GM12864 (cell line): Measurements from ENCODE around the gene GPX5.

Source experiments
- DNase-seq: peaks from one replicate; pipeline ENCODE4 v3.0.0-alpha.2; 2011; ENCODE audit warnings: low read depth
- H3K4me3 ChIP-seq: 2 replicates; pipeline ENCODE4 v1.5.1; 2011; ENCODE audit warnings: mild to moderate bottlenecking, low read depth, low read length, control low read depth
- TF ChIP-seq, protein P1 (sequence below): IDR thresholded peaks from 2 replicates; pipeline ENCODE4 v1.5.1; 2011; ENCODE audit warnings: low read depth, mild to moderate bottlenecking, moderate library complexity, low read length, control low read depth, inconsistent platforms; ENCODE audit errors: missing control alignments

GPX5 gene, protein sequence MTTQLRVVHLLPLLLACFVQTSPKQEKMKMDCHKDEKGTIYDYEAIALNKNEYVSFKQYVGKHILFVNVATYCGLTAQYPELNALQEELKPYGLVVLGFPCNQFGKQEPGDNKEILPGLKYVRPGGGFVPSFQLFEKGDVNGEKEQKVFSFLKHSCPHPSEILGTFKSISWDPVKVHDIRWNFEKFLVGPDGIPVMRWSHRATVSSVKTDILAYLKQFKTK

DNA sequence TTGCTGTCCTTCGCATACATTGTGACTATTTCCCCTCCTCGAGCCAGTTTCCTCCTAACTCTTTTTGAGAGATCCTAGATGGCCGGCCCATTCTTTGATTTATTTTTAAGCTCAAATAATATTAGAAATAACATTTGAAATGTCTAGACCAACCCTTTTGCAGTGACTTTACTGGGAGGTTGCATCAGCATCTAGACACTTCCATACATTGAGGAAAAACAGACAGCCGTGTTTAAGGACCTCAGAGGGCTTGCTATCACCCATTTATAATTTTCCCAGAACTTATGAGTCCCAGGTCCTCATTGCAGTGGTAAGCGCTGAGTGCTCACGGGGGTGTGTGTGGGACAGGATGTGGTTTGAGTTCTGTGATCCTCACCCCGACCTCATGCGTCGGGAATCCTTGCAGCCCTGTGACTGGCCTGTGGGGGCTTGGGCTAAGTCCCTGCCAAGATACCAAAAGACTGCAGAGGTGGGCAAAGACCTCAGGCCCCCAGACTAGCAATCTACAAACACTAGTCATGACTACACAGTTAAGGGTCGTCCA, at the start of gene GPX5:
GPX5 (plus strand) TSS at position 386 of the 544 bp plus-strand sequence; CDS start at position 519, 133 bp downstream.
- TF ChIP-seq, protein P1, sequence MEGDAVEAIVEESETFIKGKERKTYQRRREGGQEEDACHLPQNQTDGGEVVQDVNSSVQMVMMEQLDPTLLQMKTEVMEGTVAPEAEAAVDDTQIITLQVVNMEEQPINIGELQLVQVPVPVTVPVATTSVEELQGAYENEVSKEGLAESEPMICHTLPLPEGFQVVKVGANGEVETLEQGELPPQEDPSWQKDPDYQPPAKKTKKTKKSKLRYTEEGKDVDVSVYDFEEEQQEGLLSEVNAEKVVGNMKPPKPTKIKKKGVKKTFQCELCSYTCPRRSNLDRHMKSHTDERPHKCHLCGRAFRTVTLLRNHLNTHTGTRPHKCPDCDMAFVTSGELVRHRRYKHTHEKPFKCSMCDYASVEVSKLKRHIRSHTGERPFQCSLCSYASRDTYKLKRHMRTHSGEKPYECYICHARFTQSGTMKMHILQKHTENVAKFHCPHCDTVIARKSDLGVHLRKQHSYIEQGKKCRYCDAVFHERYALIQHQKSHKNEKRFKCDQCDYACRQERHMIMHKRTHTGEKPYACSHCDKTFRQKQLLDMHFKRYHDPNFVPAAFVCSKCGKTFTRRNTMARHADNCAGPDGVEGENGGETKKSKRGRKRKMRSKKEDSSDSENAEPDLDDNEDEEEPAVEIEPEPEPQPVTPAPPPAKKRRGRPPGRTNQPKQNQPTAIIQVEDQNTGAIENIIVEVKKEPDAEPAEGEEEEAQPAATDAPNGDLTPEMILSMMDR = no peak
- no peak within 1 kb of the TSS for H3K4me3 ChIP-seq
- no peak for DNase-seq

DNA sequence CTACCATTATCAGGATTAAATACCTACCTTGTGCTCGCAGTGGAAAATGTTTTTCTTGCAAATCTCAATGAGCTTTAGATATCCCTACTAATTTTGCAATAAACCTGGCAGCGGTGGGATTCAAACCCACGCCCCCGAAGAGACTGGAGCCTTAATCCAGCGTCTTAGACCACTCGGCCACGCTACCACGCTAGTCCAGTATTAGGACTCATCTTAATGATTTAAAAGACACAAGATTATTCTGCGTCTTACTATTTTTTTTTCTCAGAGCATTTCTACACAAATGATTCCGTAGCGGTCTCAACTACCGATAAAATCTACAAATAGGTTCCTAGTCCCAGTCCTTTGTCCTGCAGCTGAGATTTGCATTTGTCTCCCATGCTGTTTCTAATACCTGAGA, 47.2 kb upstream of the GPX5 start:
- TF ChIP-seq, protein P1 = no peak
- no peak for DNase-seq
- H3K4me3 ChIP-seq = no peak overlapping the region

DNA sequence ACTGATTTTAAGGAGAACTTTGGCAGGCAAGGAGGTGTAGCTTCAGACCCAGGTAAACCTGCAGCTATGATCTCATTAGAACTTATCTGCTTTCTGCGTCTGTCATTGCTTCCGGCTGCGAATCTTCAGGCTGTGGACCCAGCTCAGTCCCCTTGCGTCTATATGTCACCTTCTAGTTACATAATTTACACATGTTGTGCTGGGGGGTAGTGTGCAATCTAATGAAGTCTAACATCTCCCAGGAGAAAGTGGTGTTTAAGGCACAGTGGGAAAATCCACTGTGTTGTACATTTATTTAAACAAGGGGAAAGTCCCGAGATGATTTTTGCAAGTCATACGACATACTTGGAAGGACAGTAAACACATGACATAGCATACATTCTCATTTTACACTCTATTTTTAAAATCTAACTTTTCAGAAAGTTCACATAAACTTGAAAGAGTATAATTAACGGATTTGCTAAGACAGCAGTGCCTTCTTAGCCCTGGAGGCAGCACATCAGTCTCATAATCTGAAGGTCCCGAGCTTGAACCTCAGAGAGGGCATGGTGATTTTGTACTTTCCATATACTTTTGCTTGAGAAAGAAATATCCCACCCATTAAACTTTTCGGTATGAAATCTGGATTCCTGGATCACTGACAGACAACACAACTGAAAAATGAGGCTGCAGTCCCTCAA, 45.3 kb upstream of the GPX5 start:
- no peak overlapping the region for H3K4me3 ChIP-seq
- no peak for DNase-seq
- TF ChIP-seq, protein P1 = no peak

DNA sequence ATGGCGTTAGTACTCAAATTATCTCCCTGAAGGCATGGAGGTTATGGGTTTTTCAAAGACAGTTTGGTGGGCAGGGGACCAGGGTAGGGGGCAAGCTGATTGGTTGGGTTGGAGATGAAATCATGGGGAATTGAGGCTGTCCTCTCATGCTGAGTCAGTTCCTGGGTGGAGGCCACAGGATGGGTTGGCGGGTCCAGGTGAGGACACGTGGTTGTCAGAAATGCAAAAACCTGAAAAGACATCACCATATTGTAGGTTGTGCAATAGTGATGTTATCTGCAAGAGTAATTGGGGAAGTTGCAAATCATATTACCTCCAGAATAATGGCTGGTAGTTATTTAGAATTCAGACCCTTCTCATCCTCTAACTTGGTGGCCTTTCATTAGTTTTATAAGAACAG, 40.2 kb upstream of the GPX5 start:
- DNase-seq = no peak
- TF ChIP-seq, protein P1 = no peak
- no peak overlapping the region for H3K4me3 ChIP-seq

DNA sequence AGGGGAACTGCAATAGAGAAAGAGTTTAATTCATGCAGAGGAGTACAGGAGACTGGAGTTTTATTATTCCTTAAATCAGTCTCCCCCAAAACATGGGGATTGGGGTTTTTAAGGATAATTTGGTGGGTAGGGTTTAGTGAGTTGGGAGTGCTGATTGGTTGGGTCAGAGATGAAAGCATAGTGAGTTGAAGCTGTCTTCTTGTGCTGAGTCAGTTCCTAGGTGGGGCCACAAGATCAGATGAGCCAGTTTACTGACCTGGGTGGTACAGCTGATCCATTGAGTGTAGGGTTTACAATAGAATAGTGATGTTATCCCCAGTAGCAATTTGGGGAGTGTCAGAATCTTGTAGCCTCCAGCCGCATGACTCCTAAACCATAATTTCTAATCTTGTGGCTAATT, 39.1 kb upstream of the GPX5 start:
- TF ChIP-seq, protein P1 = no peak
- DNase-seq = no peak
- no peak overlapping the region for H3K4me3 ChIP-seq

DNA sequence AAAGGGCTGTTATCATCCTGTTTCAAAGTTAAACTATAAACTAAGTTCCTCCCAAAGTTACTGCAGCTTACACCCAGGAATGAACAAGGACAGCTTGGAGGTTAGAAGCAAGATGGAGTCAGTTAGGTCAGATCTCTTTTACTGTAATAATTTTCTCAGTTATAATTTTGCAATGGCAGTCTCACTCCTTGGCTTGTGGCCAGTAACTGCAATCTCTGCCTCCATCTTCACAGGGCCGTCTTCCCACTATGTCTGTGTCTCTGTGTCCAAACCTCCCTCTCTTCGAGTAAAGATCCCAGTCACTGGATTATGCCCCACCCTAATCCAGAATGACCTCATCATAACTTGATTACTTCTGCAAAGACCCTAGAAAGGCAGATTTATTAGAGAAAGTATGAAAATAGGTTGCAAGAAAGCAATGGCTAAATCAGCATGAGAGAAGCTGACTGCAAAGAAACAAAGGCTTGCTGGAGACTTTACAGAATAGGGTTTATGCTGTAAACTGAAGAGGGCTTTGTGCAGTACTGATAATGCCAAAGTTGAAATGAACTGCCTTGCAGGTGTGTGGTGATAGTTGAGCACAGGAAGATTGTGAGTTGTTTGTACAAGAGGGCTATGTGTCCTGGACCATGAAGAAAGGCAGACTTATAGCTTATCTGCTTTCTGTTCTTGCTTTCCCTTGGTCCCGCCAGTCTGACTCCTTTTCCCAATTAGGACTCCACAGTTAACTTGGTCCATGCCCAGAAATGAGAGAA, 38.5 kb upstream of the GPX5 start:
- TF ChIP-seq, protein P1 = no peak
- no peak overlapping the region for H3K4me3 ChIP-seq
- DNase-seq = no peak
